NCI-H1930 (cell line): ENCODE data around the gene TMEM164.

Experiments
- DNase-seq, 2 experiments: peaks; one replicate each; lab custom pipeline; 2025; lab: John Stamatoyannopoulos, UW

TMEM164 gene

GRCh38 chrX:110081320-110081719 lies 78.4 kb downstream of the TMEM164 start:
- no peak for DNase-seq

GRCh38 chrX:110081740-110082139 lies 78.8 kb downstream of the TMEM164 start:
- DNase-seq = no peak

GRCh38 chrX:110082161-110082560 lies 79.2 kb downstream of the TMEM164 start:
- no peak for DNase-seq

- no peak for DNase-seq
Measured at GRCh38 chrX:110086162-110086915, 83.4 kb downstream of the TMEM164 start.

- no peak for DNase-seq
Measured at GRCh38 chrX:110086916-110087484, 84.1 kb downstream of the TMEM164 start.

GRCh38 chrX:110087485-110088356 lies 84.8 kb downstream of the TMEM164 start:
- DNase-seq = no peak

- no peak for DNase-seq
Measured at GRCh38 chrX:110089656-110090403, 86.9 kb downstream of the TMEM164 start.

- no peak for DNase-seq
Measured at GRCh38 chrX:110097920-110098319, 95.0 kb downstream of the TMEM164 start.

GRCh38 chrX:110103344-110103743 lies 100.4 kb downstream of the TMEM164 start:
- no peak for DNase-seq

- DNase-seq = no peak
Measured at GRCh38 chrX:110104078-110104477, 101.2 kb downstream of the TMEM164 start.

- DNase-seq = no peak
Measured at GRCh38 chrX:110108381-110108821, 105.5 kb downstream of the TMEM164 start.

- no peak for DNase-seq
Measured at GRCh38 chrX:110114260-110114776, 111.4 kb downstream of the TMEM164 start.

- no peak for DNase-seq
Measured at GRCh38 chrX:110116066-110116980, 113.4 kb downstream of the TMEM164 start.

GRCh38 chrX:110118530-110118929 lies 115.6 kb downstream of the TMEM164 start:
- no peak for DNase-seq

GRCh38 chrX:110119480-110119879 lies 116.6 kb downstream of the TMEM164 start:
- no peak for DNase-seq

- DNase-seq = no peak
Measured at GRCh38 chrX:110120025-110120424, 117.1 kb downstream of the TMEM164 start.

GRCh38 chrX:110123331-110123782 lies 120.4 kb downstream of the TMEM164 start:
- no peak for DNase-seq

- no peak for DNase-seq
Measured at GRCh38 chrX:110125446-110126162, 122.7 kb downstream of the TMEM164 start.

- DNase-seq = no peak
Measured at GRCh38 chrX:110131031-110131430, 128.1 kb downstream of the TMEM164 start.
